Measurements from ENCODE around the gene SGMS1. TPM values are rescaled to one million over a fixed set of nuclear protein-coding genes. Genes with fewer than 3 reads are reported as not detected.

The SGMS1 gene
- total RNA-seq, 1 donor: 61.2 TPM

DNA sequence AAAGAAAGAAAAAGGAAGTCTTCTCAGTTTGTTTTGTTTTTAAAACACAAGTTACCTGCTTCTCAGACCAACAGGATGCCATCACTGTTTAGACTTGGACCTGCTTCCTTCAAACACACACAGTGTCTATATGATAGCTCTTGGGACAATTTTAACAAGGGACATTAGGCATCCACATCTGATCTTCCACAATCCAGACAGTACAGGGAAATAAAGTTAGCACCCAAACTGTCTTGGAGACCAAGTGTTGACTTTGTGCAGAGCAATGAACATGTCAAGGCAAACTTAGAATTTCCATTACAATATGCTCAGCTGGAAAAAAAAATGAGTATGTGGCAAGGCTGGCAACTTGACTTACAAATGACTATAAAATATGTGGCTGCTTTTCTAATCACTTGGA, 80.9 kb downstream of the SGMS1 start:
- no peak overlapping the region for H3K4me3 ChIP-seq (ENCODE audit: low read depth, low read length)
- DNase-seq (ENCODE audit: low read depth): no peak
- TF ChIP-seq, protein P1, sequence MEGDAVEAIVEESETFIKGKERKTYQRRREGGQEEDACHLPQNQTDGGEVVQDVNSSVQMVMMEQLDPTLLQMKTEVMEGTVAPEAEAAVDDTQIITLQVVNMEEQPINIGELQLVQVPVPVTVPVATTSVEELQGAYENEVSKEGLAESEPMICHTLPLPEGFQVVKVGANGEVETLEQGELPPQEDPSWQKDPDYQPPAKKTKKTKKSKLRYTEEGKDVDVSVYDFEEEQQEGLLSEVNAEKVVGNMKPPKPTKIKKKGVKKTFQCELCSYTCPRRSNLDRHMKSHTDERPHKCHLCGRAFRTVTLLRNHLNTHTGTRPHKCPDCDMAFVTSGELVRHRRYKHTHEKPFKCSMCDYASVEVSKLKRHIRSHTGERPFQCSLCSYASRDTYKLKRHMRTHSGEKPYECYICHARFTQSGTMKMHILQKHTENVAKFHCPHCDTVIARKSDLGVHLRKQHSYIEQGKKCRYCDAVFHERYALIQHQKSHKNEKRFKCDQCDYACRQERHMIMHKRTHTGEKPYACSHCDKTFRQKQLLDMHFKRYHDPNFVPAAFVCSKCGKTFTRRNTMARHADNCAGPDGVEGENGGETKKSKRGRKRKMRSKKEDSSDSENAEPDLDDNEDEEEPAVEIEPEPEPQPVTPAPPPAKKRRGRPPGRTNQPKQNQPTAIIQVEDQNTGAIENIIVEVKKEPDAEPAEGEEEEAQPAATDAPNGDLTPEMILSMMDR (IDR thresholded peaks at IDR 0.05; ENCODE audit: insufficient read depth, low read length): no peak

DNA sequence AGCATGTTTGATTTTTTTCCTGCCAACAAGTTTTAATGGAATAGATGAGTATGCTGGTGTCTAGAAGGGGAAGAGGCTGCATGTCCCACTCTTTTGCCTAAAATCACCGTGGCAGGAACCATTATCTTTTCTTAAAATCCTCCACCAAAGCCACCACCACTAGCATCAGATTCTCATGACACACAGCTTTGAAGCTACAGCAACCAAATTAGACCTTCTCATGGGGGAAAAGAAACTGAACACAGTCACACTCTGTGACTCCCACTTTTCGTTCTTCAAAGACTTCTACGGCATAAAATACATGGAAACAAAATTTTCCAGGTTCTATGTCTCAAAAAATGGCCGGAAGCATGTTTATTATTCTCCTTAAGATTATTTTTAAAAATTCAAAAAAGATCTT, 81.8 kb downstream of the SGMS1 start:
- TF ChIP-seq, protein P1 (IDR thresholded peaks at IDR 0.05; ENCODE audit: insufficient read depth, low read length): no peak
- no peak overlapping the region for H3K4me3 ChIP-seq (ENCODE audit: low read depth, low read length)

DNA sequence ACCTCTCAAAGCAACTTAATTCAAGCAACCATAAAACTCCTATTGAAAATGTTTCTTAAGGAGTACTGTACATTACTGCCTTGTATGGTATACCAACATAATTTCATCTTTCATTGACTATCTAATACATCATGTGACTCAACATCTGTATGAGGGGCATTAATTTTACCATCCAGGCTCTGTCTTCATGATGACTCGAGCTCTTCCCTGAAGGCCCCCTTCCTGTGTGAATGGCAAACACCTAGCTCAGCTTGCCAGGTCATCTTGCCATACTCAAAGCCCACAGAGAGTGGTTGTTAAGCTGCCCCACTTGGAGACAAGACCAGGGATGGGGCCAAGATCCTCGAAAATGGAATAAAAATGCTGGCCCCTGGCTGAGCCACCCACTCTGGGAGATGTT, 82.4 kb downstream of the SGMS1 start:
- TF ChIP-seq, protein P1 (IDR thresholded peaks at IDR 0.05; ENCODE audit: insufficient read depth, low read length): no peak
- DNase-seq (ENCODE audit: low read depth): no peak
- H3K4me3 ChIP-seq (ENCODE audit: low read depth, low read length): no peak overlapping the region

More for the DNA sequence above, 81.8 kb downstream of the SGMS1 start:
- no peak for DNase-seq (ENCODE audit: low read depth)

DNA sequence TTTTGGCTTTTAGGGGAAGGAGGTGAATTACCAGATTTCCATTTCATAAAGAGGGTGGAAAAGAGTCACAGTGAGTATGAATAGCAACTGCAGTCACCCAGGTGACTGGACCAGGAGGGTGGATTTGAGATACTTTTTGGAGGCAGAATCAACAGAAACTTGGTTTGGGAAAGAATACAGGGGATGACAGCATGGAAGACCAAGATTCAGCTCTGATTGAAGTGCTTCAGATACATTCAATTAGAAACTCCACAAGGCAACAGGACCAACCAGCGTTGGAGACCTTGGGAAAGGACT, 83.0 kb downstream of the SGMS1 start:
- TF ChIP-seq, protein P1 (IDR thresholded peaks at IDR 0.05; ENCODE audit: insufficient read depth, low read length): no peak
- no peak for DNase-seq (ENCODE audit: low read depth)
- no peak overlapping the region for H3K4me3 ChIP-seq (ENCODE audit: low read depth, low read length)

DNA sequence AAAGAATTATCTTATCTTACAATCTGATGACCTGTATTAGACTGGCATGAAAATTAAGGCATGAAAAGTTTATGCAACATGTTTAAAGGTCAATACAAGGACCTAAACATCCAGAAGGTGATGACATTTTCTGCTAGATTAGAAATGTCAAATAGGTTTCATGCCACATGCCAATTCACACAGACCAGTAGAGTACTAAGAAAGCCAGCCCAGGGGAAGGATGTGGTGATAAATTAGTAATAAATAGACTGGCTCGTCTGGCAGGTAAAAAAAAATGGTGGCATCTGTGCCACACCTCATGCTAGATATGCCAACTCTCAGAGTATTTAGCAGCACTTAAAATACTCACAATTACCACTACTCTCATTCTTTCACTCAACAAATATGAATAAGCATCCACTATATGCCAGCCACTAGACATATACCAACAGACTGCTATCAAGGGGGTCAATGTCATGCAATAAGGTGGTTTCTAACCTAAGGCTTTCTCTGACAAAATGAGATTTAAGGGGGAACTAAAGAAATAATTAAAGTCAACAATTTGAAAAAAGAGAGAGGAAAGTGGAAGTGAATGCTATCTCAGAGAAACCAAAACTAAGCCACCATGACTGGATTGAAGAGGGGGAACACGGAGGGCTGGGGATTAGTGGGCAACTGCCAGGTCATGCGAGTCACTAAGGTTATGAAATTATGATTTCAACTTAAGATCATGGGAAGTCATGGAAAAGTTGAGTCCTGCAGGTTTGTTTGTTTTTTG, 83.5 kb downstream of the SGMS1 start:
- TF ChIP-seq, protein P1 (IDR thresholded peaks at IDR 0.05; ENCODE audit: insufficient read depth, low read length): no peak
- no peak overlapping the region for H3K4me3 ChIP-seq (ENCODE audit: low read depth, low read length)
- peak; percentile 41 for DNase-seq (ENCODE audit: low read depth)

DNA sequence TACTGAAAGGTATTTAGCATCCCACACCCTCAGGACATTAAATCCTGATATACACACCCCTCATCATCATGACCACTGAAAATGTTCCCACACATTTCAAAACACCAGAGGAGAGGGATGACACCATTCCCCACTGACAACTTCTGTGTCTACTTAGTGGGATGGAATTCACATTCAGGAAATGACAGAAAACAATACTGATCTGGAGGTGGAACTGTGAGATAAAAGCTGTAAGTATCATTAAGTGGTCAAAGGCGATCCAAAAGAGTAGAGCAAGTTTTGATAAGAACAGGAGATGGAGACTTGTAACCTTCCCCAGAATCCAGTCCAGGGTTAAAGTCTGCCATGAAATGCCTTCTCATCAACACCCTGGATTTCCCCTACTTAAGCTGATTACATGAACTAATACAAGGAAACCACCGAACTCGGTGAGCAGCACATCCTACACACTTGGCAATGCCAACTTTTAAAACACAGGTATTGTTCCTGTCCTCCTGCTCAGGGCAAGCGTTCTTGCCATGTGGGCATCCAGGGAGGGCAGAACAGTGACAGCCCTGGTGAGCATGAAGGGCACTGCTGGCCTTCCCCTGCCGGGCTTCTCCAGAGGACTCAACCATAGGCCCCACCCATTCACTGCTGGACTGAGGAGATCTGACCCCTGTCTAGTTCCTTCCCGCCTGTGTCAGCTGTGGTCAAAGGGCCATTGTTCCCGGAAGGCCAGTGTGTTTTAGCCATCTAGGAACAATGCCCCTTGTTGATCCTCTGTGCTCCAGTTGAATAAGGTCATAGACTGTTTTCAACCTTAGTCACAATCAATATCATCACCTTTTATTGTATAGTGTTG, 85.0 kb downstream of the SGMS1 start:
- DNase-seq (ENCODE audit: low read depth): no peak
- H3K4me3 ChIP-seq (ENCODE audit: low read depth, low read length): no peak overlapping the region
- TF ChIP-seq, protein P1 (IDR thresholded peaks at IDR 0.05; ENCODE audit: insufficient read depth, low read length): no peak

Data from fibroblast of the aortic adventitia (primary cell).